Activated CD4-positive, alpha-beta T cell treated with anti-CD3 and anti-CD28 coated beads for 24 hours (primary cell): Measurements from ENCODE around the gene SCGB2B2.
"Not testable (repeated sequence)": the region's sequence is repeated elsewhere in the genome, so short reads cannot be mapped to it uniquely, and the experiment has no call there.

Experiments
- DNase-seq, 2 donors: peaks; one replicate each; pipeline ENCODE4 v3.0.0-alpha.2; 2020; ENCODE audit warnings: low read depth in 2 of 2

SCGB2B2 gene

GRCh38 chr19:34676697-34677385 lies at the start of gene SCGB2B2:
Gene SCGB2B2 (minus strand): TSS chr19:34677159. CDS start chr19:34594563, 82,596 bp downstream.
- peak in 1 of 2 donors; percentile 52 for DNase-seq

- DNase-seq: no peak
Measured at GRCh38 chr19:34725400-34725799, 48.4 kb upstream of the SCGB2B2 start.

- no peak for DNase-seq
Measured at GRCh38 chr19:34722353-34722752, 45.4 kb upstream of the SCGB2B2 start.

- no peak for DNase-seq
Measured at GRCh38 chr19:34715357-34715756, 38.4 kb upstream of the SCGB2B2 start.

- no peak for DNase-seq
Measured at GRCh38 chr19:34713262-34713637, 36.3 kb upstream of the SCGB2B2 start.

- DNase-seq: peak in 1 of 2 donors; percentile 46
Measured at GRCh38 chr19:34712395-34713261, 35.7 kb upstream of the SCGB2B2 start.

- no peak for DNase-seq
Measured at GRCh38 chr19:34711890-34712289, 34.9 kb upstream of the SCGB2B2 start.

- no peak for DNase-seq
Measured at GRCh38 chr19:34707661-34708060, 30.7 kb upstream of the SCGB2B2 start.

- no peak for DNase-seq
Measured at GRCh38 chr19:34692549-34692948, 15.6 kb upstream of the SCGB2B2 start.

- no peak for DNase-seq
Measured at GRCh38 chr19:34690372-34690771, 13.4 kb upstream of the SCGB2B2 start.

GRCh38 chr19:34688592-34688991 lies 11.6 kb upstream of the SCGB2B2 start:
- DNase-seq: no peak

- DNase-seq: no peak
Measured at GRCh38 chr19:34687348-34687747, 10.4 kb upstream of the SCGB2B2 start.

- DNase-seq: no peak
Measured at GRCh38 chr19:34686455-34686854, 9.5 kb upstream of the SCGB2B2 start.

GRCh38 chr19:34685266-34685665 lies 8.3 kb upstream of the SCGB2B2 start:
- DNase-seq: not testable (repeated sequence)

GRCh38 chr19:34681478-34681877 lies 4.5 kb upstream of the SCGB2B2 start:
- DNase-seq: no peak

- DNase-seq: no peak
Measured at GRCh38 chr19:34678421-34678820, 1.5 kb upstream of the SCGB2B2 start.

- no peak for DNase-seq
Measured at GRCh38 chr19:34678085-34678412, 1.1 kb upstream of the SCGB2B2 start.

- DNase-seq: peak; percentile 89 to 93
Measured at GRCh38 chr19:34677386-34678084, 576 bp upstream of the SCGB2B2 start, which contains the start of gene ZNF302. Gene ZNF302 (plus strand): TSS chr19:34677678. CDS start chr19:34678805, 1,127 bp downstream.

- DNase-seq: no peak
Measured at GRCh38 chr19:34675919-34676318, 1.0 kb downstream of the SCGB2B2 start.

- DNase-seq: no peak
Measured at GRCh38 chr19:34675250-34675649, 1.7 kb downstream of the SCGB2B2 start.

- no peak for DNase-seq
Measured at GRCh38 chr19:34673590-34673989, 3.4 kb downstream of the SCGB2B2 start.

- no peak for DNase-seq
Measured at GRCh38 chr19:34671972-34672371, 5.0 kb downstream of the SCGB2B2 start.
